ENCODE data around the gene JAKMIP2. TPM values are rescaled to one million over a fixed set of nuclear protein-coding genes. Genes with fewer than 3 reads are reported as not detected.

Gene JAKMIP2
- total RNA-seq, 1 experiment from 2014 or later, result not detected

DNA sequence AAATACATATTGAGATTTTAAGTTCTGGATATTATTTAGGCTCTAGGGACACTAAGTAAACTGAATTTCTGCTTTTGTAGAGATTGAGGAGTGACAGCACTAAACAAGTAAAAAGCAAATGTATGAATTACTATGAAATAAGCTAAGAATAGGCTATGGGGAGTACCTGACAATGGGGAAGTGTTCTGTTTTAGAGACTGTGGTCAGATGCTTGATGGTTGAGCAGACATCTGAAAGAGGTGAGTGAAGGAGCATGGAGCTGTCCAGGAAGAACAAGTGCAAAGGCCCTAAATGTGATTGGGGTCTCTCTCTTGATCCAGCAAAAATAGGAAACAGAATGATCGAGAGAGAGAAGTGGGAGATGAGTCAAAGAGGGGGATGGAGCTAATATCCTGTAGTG is 111.7 kb downstream of the JAKMIP2 start:
- H4K20me1 ChIP-seq (ENCODE audit: insufficient read depth), result no peaks in the 10 kb centered on the region
- no peak overlapping the region for H2AFZ ChIP-seq (ENCODE audit: low read depth, low read length, poor library complexity, severe bottlenecking)
- no peaks in the 10 kb centered on the region for H3K36me3 ChIP-seq (ENCODE audit: control insufficient read depth in 1 of 2, insufficient read depth in 2 of 2, low read length in 2 of 2)
- H3K4me1 ChIP-seq (ENCODE audit: control insufficient read depth in 1 of 2, insufficient read depth in 2 of 2, low read length in 2 of 2), result no peaks in the 10 kb centered on the region
- H3K4me2 ChIP-seq (ENCODE audit: low read length), result no peak overlapping the region
- H3K27me3 ChIP-seq (ENCODE audit: insufficient read depth, low read length), result peaks cover 4% of the 10 kb centered on the region; the same call in 1 of the 2 replicates
- POLR2A ChIA-PET, result no interaction called here
- no peak overlapping the region for H3K4me3 ChIP-seq (replicated peaks in 1 of 2; ENCODE audit: low read depth in 1 of 2, low read length in 2 of 2)
- no peak overlapping the region for H3K9ac ChIP-seq (ENCODE audit: low read length)
- H3K79me2 ChIP-seq (ENCODE audit: insufficient read depth, low read length), result no peaks in the 10 kb centered on the region
- no peaks in the 10 kb centered on the region for H3K9me2 ChIP-seq (ENCODE audit: insufficient read depth)
- CTCF ChIA-PET, result no interaction called here
- TF ChIP-seq POLR2AphosphoS5 (IDR thresholded peaks at IDR 0.05; ENCODE audit: low read depth, low read length) (no peak), CBX3 (IDR thresholded peaks at IDR 0.05; ENCODE audit: low read depth) (no peak), EZH2phosphoT487 (IDR thresholded peaks at IDR 0.05; ENCODE audit: borderline replicate concordance) (no peak), SRF (IDR thresholded peaks at IDR 0.05; ENCODE audit: low read depth) (no peak), SIN3A (IDR thresholded peaks at IDR 0.05; ENCODE audit: low read depth) (no peak), JUND (IDR thresholded peaks at IDR 0.05) (no peak), EZH2 (IDR thresholded peaks at IDR 0.05) (no peak), TCF7L2 (IDR thresholded peaks at IDR 0.05; ENCODE audit: borderline replicate concordance, extremely low read depth, insufficient read depth, insufficient read length) (no peak), FOSL1 (IDR thresholded peaks at IDR 0.05; ENCODE audit: low read depth) (no peak), YY1 (IDR thresholded peaks at IDR 0.05; ENCODE audit: extremely low read depth, insufficient replicate concordance, low read depth, low read length) (no peak), ZNF274 (IDR thresholded peaks at IDR 0.05; ENCODE audit: low read depth, low read length) (no peak), SP1 (IDR thresholded peaks at IDR 0.05; ENCODE audit: low read depth) (no peak), EGR1 (IDR thresholded peaks at IDR 0.05; ENCODE audit: low read depth) (no peak), CEBPB (IDR thresholded peaks at IDR 0.05; ENCODE audit: low read depth) (no peak), ELF1 (IDR thresholded peaks at IDR 0.05; ENCODE audit: borderline replicate concordance, low read depth) (no peak)
- TF ChIP-seq, protein P1, sequence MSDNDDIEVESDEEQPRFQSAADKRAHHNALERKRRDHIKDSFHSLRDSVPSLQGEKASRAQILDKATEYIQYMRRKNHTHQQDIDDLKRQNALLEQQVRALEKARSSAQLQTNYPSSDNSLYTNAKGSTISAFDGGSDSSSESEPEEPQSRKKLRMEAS (IDR thresholded peaks at IDR 0.05), result no peak
- no TSS peak for BruUV-seq (replicated peaks)
- no peak overlapping the region for H3K27ac ChIP-seq (ENCODE audit: low read depth, low read length)
- RAD21 ChIA-PET (ENCODE audit: low non-redundant PET in 1 of 2, low total read pairs in 2 of 2, uncharacterized antibody in 2 of 2, unreplicated experiment in 2 of 2), result no interaction called here
- no peak for DNase-seq (ENCODE audit: low read depth, low spot score)
- no peak for ATAC-seq
- H3K9me3 ChIP-seq (ENCODE audit: control insufficient read depth in 1 of 2, insufficient read depth in 1 of 2, low read depth in 1 of 2, low read length in 2 of 2), result no peaks in the 10 kb centered on the region
- intact Hi-C loops (cut with micrococcal nuclease), result no loop called here

Measured in HCT116 (cell line).